Stimulated activated CD8-positive, alpha-beta memory T cell treated with anti-CD3 and anti-CD28 coated beads, Interleukin-15, amount 100 ng/mL, for 24 hours (primary cell): Measurements from ENCODE around the gene PADI4.
"Not testable (repeated sequence)": the region's sequence is repeated elsewhere in the genome, so short reads cannot be mapped to it uniquely, and the experiment has no call there.

Experiments
- DNase-seq: peaks from one replicate; pipeline ENCODE4 v3.0.0-alpha.2; 2020; ENCODE audit warnings: low read depth

The PADI4 gene

GRCh38 chr1:17397910-17398695, 90.1 kb downstream of the PADI4 start:
- no peak for DNase-seq

- no peak for DNase-seq
Measured at GRCh38 chr1:17400725-17401341, 92.8 kb downstream of the PADI4 start.

GRCh38 chr1:17401841-17402240, 93.8 kb downstream of the PADI4 start:
- no peak for DNase-seq

GRCh38 chr1:17403081-17403480, 95.1 kb downstream of the PADI4 start:
- no peak for DNase-seq

- no peak for DNase-seq
Measured at GRCh38 chr1:17404034-17404684, 96.2 kb downstream of the PADI4 start.

GRCh38 chr1:17404820-17405219, 96.8 kb downstream of the PADI4 start:
- no peak for DNase-seq

- DNase-seq, result peak; percentile 8
Measured at GRCh38 chr1:17405898-17406759, 98.1 kb downstream of the PADI4 start.

GRCh38 chr1:17406760-17407475, 98.9 kb downstream of the PADI4 start:
- DNase-seq, result not testable (repeated sequence)

GRCh38 chr1:17407786-17408514, 100.0 kb downstream of the PADI4 start:
- DNase-seq, result not testable (repeated sequence)

GRCh38 chr1:17409391-17409811, 101.4 kb downstream of the PADI4 start:
- DNase-seq, result no peak

GRCh38 chr1:17412093-17412870, 104.3 kb downstream of the PADI4 start:
- DNase-seq, result no peak
